ENCODE results near the gene WFDC11. TPM values are rescaled to one million over a fixed set of nuclear protein-coding genes. Genes with fewer than 3 reads are reported as not detected.

WFDC11 gene
- total and polyA plus RNA-seq, 2 of the 4 experiments (the other 2 are of a cell fraction) = not detected

DNA sequence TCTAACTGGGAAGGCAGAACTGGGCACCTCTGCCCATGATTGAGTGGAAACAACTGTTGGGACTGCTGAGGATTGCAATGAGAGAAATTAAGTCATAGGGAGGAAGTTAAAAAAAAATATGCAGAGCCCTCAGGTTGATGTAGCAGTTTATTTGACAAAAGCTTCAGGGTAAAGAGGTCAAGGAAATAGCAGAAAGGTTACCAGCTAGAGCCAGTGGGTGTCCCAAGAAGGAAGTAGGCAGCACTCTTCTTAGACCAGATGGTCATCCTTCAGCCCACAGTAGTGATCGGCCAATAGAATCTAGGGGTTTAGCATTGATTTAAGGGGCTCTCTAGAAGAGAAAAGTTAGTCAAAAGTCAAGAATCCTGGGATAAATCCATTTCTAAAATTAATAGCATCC lies 62.2 kb downstream of the WFDC11 start:
- Histone ChIP-seq H3K27me3 (ENCODE audit: control insufficient read depth, insufficient read depth, low read length) (no peaks in the 10 kb centered on the region), H2AK9ac (replicated peaks; ENCODE audit: low read depth, low read length, poor library complexity) (no peak overlapping the region), H3K79me1 (ENCODE audit: low read depth in 1 of 2, low read length in 2 of 2) (no peaks in the 10 kb centered on the region), H2BK120ac (ENCODE audit: low read depth, low read length) (no peak overlapping the region), H3K9ac (ENCODE audit: low read depth, low read length) (no peak overlapping the region), H4K8ac (ENCODE audit: low read depth in 2 of 2, low read length in 2 of 2) (no peak overlapping the region), H2BK15ac (ENCODE audit: low read depth, low read length) (no peak overlapping the region), H2AFZ (replicated peaks; ENCODE audit: low read length, poor library complexity) (no peak overlapping the region), H3K36me3 (ENCODE audit: control insufficient read depth, insufficient read depth, low read length) (no peaks in the 10 kb centered on the region), H2BK5ac (ENCODE audit: low read depth, low read length, poor library complexity, severe bottlenecking) (no peak overlapping the region), H3K4me2 (ENCODE audit: low read depth, low read length) (no peak overlapping the region), H2BK20ac (ENCODE audit: low read depth, low read length) (no peak overlapping the region), H4K91ac (ENCODE audit: insufficient read depth, low read depth, low read length) (no peak overlapping the region), H3K9me1 (ENCODE audit: insufficient read depth, low read length) (no peaks in the 10 kb centered on the region), H3K9me3 (ENCODE audit: control insufficient read depth, insufficient read depth, low read length) (no peaks in the 10 kb centered on the region), H4K5ac (ENCODE audit: low read depth, low read length) (no peak overlapping the region), H3K56ac (ENCODE audit: extremely low read depth, insufficient read depth, low read length) (no peak overlapping the region), H3K4me1 (ENCODE audit: control insufficient read depth, insufficient read depth, low read length) (no peaks in the 10 kb centered on the region), H3K14ac (replicated peaks; ENCODE audit: low read depth, low read length) (no peak overlapping the region), H3K18ac (ENCODE audit: low read depth, low read length) (no peak overlapping the region), H3K4ac (ENCODE audit: low read depth, low read length) (no peak overlapping the region), H2AK5ac (ENCODE audit: low read depth, low read length) (no peak overlapping the region), H3K4me3 (ENCODE audit: insufficient read depth, low read depth, low read length) (no peak overlapping the region), H3K27ac (ENCODE audit: insufficient read depth, low read length) (no peak overlapping the region), H3K23ac (ENCODE audit: low read depth, low read length) (no peak overlapping the region), H4K20me1 (ENCODE audit: insufficient read depth, low read length) (no peaks in the 10 kb centered on the region)
- in situ Hi-C loops (cut with MboI; ENCODE audit: low sequenced_read_pairs) (no loop called here), dilution Hi-C loops (cut with HindIII; ENCODE audit: low sequenced_read_pairs, unreplicated experiment) (no loop called here), intact Hi-C loops (cut with micrococcal nuclease) (no loop called here)
- ChIA-PET CTCF (no interaction called here), POLR2A (ENCODE audit: unreplicated experiment) (no interaction called here)
- DNase-seq = no peak
- TF ChIP-seq USF2 (IDR thresholded peaks at IDR 0.05; ENCODE audit: low read depth, low read length) = no peak
- no peak for TF ChIP-seq NFE2L2 (IDR thresholded peaks at IDR 0.05; ENCODE audit: low read depth, low read length)
- no peak for TF ChIP-seq RAD21 (IDR thresholded peaks at IDR 0.05; ENCODE audit: low read length)
- TF ChIP-seq MXI1 (IDR thresholded peaks at IDR 0.05; ENCODE audit: borderline replicate concordance, low read depth, low read length) = no peak
- no peak for TF ChIP-seq RCOR1 (IDR thresholded peaks at IDR 0.05; ENCODE audit: insufficient replicate concordance, low read length)
- TF ChIP-seq CEBPB (IDR thresholded peaks at IDR 0.05; ENCODE audit: low read depth, low read length) = no peak
- no peak for TF ChIP-seq BHLHE40 (IDR thresholded peaks at IDR 0.05; ENCODE audit: low read depth, low read length)
- TF ChIP-seq POLR2A (IDR thresholded peaks at IDR 0.05; ENCODE audit: low read depth, low read length) = no peak
- no peak for TF ChIP-seq MAFK (IDR thresholded peaks at IDR 0.05; ENCODE audit: low read depth, low read length)
- TF ChIP-seq, protein P1, sequence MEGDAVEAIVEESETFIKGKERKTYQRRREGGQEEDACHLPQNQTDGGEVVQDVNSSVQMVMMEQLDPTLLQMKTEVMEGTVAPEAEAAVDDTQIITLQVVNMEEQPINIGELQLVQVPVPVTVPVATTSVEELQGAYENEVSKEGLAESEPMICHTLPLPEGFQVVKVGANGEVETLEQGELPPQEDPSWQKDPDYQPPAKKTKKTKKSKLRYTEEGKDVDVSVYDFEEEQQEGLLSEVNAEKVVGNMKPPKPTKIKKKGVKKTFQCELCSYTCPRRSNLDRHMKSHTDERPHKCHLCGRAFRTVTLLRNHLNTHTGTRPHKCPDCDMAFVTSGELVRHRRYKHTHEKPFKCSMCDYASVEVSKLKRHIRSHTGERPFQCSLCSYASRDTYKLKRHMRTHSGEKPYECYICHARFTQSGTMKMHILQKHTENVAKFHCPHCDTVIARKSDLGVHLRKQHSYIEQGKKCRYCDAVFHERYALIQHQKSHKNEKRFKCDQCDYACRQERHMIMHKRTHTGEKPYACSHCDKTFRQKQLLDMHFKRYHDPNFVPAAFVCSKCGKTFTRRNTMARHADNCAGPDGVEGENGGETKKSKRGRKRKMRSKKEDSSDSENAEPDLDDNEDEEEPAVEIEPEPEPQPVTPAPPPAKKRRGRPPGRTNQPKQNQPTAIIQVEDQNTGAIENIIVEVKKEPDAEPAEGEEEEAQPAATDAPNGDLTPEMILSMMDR (conservative IDR thresholded peaks at IDR 0.05; ENCODE audit: low read depth, low read length) = no peak
- no peak for TF ChIP-seq MAZ (IDR thresholded peaks at IDR 0.05; ENCODE audit: borderline replicate concordance, low read depth, low read length)
- ATAC-seq (ENCODE audit: low read depth) = no peak
- BruUV-seq (replicated peaks) = no TSS peak
- WGBS, 2 experiments (ENCODE audit: extremely low coverage in 2 of 2, insufficient read length in 1 of 2) = no CpG with 5 or more reads among the region's 1 CpG
